Activated CD8-positive, alpha-beta memory T cell treated with anti-CD3 and anti-CD28 coated beads for 4 hours (primary cell): Measurements from ENCODE around the gene CHN2.

ENCODE experiments used
- DNase-seq, 2 donors: peaks; one replicate each; pipeline ENCODE4 v3.0.0-alpha.2; 2020; ENCODE audit warnings: low read depth in 2 of 2

Gene CHN2

DNA sequence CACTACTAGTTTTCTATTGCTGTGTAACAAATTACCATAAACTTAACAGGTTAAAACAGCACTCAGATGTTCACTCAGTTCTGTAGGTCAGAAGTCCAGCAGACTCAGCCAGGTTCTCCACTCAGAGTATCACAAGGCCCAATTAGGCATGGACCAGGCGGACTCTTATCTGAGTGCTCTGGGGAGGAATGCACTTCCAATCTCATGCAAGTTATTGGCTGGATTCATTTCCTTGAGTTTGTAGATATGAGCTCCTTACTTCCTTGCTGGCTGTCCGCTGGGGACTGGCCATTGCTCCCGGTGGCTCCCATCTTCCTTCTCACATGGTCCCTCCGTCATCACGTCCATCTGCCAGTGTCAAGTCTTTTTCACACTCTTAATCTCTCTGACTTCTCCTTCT, 232.0 kb downstream of the CHN2 start:
- no peak for DNase-seq

GRCh38 chr7:29429401-29429800, 234.8 kb downstream of the CHN2 start:
- DNase-seq: no peak

GRCh38 chr7:29430279-29430949, 235.8 kb downstream of the CHN2 start:
- no peak for DNase-seq

GRCh38 chr7:29431686-29432085, 237.1 kb downstream of the CHN2 start:
- no peak for DNase-seq

GRCh38 chr7:29432721-29433120, 238.1 kb downstream of the CHN2 start:
- DNase-seq: no peak

GRCh38 chr7:29434380-29434768, 239.8 kb downstream of the CHN2 start:
- no peak for DNase-seq

- DNase-seq: no peak
Measured at GRCh38 chr7:29435167-29435566, 240.6 kb downstream of the CHN2 start.

DNA sequence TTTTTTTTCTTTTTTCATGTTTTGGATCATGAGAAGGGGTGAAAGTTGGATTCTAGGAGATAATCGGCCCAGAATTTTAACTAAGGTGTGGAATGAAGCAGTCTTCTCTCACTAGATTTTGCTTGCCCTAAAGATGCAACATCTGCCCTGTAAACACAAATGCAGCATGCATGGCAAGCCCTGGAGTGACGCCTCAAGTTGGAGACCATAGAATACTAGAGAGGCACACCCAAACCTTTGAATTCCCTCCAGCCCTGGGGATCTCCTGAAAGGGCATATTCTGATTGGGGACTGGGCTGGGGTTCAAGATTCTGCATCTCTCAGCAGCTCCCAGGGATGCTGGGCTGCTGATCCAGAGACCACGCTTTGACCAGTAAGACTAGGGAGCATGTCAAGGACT, 241.3 kb downstream of the CHN2 start:
- DNase-seq: no peak

DNA sequence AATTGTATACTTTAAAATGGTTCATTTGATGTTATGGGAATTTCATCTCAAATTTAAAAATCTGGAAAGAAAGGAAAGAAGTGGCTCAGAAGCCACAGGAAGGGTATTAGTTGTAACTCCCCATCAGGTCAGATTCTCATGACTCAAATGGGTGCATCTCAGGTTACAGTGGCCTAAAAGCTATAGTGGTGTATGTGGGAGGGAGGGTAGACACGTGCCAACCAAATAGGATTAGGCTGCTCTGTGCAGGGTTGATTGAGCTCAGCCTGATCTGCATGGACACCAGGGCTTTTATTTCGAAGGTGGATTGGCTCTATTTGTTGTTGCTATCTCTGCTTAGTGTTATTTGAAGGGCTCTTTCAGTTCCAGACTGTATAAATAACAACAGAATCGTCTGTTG, 247.6 kb downstream of the CHN2 start:
- DNase-seq: no peak

- no peak for DNase-seq
Measured at GRCh38 chr7:29443552-29443951, 249.0 kb downstream of the CHN2 start.

GRCh38 chr7:29444267-29444666, 249.7 kb downstream of the CHN2 start:
- DNase-seq: no peak

GRCh38 chr7:29445736-29446135, 251.2 kb downstream of the CHN2 start:
- DNase-seq: no peak

DNA sequence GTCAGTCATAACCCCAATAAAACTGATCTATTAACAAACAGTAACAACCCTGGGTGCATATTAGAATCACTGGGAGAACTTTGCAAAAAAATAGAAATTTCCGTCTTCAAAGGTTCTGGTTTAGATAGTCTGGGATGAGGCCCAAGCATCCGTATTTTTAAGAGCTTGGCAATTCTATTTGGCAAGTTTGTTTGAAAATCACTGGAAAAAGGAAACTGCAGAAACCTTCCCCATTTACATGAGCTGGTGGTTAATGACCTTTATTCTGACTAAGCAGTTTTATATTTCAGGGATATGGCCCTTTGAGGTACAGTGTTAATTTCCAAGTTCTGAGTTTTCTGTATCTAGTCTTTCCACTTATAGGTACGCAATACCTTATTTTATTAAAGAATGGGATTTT, 253.3 kb downstream of the CHN2 start:
- DNase-seq: no peak

DNA sequence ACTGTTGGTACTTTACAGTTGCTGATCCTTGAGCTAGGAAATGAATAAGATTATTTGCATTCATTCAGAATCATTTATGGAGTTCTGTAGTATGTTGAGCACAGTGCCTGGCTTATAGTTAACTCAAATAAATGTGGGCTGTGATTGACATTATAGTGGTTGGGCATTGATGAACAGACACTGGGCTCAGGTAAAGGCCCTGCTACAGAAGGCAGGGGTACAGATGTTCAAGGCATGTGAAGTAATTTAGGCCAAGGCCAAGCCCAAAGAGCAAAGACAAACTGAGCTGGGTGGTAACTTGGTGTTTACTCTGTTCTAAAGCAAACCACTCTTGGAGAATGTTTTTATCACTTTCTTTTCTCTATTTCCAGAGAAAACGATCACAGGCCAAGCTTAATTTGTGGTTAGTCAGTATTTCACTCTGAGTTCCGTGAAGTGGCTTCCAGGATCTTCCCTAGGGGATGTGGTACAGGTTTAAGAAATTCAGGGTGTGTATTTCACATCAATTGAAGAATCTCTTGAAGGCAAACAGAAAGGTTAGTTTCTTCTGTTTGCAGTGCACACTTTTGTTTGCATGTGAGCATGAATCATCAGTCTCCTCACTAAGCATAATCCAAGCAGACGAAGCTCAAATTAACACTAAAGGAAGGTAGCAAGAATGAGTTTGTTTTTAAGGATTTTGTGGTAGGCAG, 255.1 kb downstream of the CHN2 start:
- DNase-seq: no peak

GRCh38 chr7:29453021-29453420, 258.4 kb downstream of the CHN2 start:
- DNase-seq: no peak

DNA sequence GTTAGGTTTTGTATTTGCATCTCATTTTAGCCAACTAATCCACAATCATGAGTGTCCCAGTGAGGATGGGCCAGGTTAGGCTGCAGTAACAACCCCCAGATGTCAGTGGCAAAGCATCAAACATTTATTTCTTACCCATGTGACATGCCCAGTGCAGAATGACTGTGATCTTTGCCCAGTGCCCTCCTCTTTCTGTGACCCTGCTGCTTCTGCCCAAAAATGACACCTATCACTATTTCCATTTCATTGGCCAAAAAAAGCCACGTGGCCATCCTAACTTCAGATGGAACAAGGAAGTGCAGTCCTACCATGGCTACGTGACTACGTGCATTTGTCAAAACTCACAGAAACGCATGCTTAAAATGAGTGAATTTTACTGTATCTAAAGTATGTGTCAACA, 259.9 kb downstream of the CHN2 start:
- no peak for DNase-seq

DNA sequence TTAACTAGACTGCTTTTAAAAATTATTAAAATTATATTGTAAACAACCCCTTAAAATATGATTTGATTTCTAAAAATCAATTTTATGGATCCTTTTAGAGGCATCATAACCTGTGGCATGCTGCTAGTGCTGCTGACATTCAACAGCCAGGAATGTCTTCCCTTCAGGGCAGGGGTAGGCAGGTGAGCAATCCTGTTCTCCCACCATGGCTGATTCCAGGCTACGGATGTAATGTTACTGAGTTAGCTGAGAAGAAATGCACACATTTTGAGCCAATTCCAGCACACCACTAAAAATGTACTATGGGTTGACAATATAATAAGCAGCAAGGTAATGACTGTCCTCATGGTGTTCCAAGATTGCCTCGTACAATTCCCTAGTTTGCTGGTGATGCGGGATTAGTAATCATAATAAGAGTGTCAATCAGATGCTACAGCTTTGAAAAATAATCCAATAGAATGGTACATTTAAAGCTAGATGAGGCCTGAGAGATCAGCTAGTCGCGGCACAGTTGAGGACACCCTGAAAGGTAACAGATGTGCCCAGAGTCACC, 260.4 kb downstream of the CHN2 start:
- no peak for DNase-seq

DNA sequence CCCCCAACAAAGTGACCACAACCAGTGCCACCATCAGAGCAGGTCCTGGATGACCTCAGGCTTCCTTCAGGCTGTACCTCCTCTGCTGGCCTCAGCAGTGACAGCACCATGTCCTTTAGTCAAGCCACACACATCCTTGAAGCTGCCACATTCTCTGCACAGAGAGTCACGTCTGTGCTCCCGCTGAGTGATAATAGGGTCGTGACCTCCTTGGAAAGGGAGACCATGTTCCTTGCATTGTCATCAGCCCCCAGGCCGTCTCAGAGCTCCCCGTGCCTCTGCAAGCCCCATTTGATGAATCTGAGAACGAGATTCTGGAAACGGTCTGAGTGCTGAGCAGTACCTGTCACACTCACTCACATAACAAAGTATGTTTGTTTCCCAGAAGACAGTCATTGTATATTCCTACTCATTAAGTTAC, 262.6 kb downstream of the CHN2 start:
- no peak for DNase-seq

GRCh38 chr7:29457565-29458011, 263.0 kb downstream of the CHN2 start:
- DNase-seq: no peak

DNA sequence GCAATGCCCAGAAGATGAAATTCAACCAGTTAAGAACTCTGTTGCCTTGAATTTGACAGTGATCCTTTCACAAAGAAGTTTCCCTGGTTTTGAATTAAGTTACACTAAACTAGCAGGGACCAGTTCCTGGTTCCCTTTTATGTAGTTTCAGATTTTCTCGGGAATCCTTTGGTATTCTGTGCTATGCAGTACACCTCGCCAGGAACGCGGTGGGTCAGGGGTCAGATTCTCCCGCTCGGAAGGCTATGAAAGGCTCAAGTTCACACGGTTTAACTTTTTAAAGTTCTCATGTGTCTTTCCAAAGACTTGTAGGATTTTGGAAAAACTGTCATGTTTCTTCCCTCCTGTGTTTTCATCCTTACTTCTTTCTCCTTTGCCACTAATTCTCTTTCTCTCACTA, 264.4 kb downstream of the CHN2 start:
- DNase-seq: no peak

DNA sequence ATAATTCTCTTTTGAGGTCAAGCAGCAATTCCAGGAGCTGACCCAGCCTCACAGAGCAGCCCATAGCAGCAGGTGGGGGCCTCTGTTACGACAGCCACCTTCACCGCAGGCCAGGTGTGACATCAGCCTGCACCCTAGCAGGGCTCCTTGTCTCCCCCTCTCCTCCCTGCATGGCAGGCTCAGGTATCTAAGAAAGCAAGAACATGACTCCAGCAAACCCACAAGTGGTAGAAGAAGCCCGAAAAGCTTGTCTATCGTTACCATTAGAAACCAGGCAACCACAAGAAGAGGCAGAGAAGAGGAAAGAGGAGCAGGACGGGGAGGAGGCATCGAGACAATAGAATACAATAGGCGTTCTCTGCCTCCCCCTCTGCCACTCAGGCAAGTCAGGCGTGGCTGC, 265.0 kb downstream of the CHN2 start:
- DNase-seq: no peak

GRCh38 chr7:29461996-29462395, 267.4 kb downstream of the CHN2 start:
- no peak for DNase-seq

DNA sequence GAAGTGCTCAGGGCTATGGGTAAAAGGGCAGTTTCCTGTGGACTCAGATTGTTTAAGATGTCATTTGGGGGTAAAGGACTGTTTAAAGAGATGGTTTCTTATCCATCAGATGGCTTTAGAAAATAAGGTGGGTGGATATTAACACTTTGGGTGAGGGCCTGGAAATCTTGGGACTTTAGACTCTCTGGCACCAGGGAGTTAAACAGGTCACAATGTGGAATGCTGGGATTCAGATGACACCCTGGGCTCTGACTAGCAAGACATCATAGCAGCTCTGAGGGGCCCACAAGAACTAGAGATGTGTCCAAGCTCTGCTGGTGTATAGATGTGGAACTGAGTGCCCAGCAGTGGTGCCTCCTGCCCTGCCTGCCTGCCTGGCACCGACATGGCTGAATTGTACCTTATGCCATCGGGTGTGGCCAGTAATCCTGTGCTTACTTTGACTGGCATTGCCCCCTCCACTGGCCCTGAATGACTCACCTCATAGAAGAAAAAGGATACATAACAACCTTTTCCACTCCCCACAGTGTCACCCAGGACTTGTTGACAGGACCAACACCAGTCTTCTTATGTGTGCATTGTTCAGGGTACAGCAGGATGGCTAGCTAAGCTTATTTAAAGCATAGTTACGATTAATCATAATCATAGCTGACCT, 269.1 kb downstream of the CHN2 start:
- no peak for DNase-seq
